Loucy (cell line): ENCODE results near the gene HOMEZ.
"Not testable (repeated sequence)": the region's sequence is repeated elsewhere in the genome, so short reads cannot be mapped to it uniquely, and the experiment has no call there.

Experiments used
- H2AFZ ChIP-seq: fragments of 200-600 bp; sonication (generic); 2 replicates; pipeline ENCODE4 v1.6.0; 2016; ENCODE audit warnings: antibody characterized with exemption, mild to moderate bottlenecking, low read length, moderate library complexity
- H3F3A ChIP-seq: fragments of 200-600 bp; 2 replicates; pipeline ENCODE4 v1.6.0; 2016; ENCODE audit warnings: antibody characterized with exemption, low read depth, mild to moderate bottlenecking
- H3K27me3 ChIP-seq: fragments of 200-600 bp; sonication (generic); 2 replicates; pipeline ENCODE4 v1.6.1; 2014; ENCODE audit warnings: low read length, mild to moderate bottlenecking; ENCODE audit not compliant: insufficient read depth, poor library complexity, severe bottlenecking
- H3K36me3 ChIP-seq: fragments of 200-600 bp; sonication (generic); 2 replicates; pipeline ENCODE4 v1.6.1; 2016; ENCODE audit warnings: low read length; ENCODE audit not compliant: insufficient read depth
- H3K4me1 ChIP-seq: fragments of 200-600 bp; sonication (generic); 2 replicates; pipeline ENCODE4 v1.5.1; 2014; ENCODE audit warnings: low read length, mild to moderate bottlenecking; ENCODE audit not compliant: insufficient read depth, poor library complexity, severe bottlenecking
- H3K4me2 ChIP-seq: fragments of 200-600 bp; sonication (generic); 2 replicates; pipeline ENCODE4 v1.6.0; 2014; ENCODE audit warnings: antibody characterized with exemption, low read length, low read depth, mild to moderate bottlenecking; ENCODE audit not compliant: poor library complexity, severe bottlenecking
- H3K4me3 ChIP-seq: fragments of 200-600 bp; sonication (generic); 2 replicates; pipeline ENCODE4 v1.5.1; 2014; ENCODE audit warnings: low read length, mild to moderate bottlenecking, mixed read lengths; ENCODE audit not compliant: poor library complexity, severe bottlenecking
- H3K79me2 ChIP-seq: fragments of 200-600 bp; sonication (generic); 2 replicates; pipeline ENCODE4 v1.6.1; 2014; ENCODE audit warnings: low read length; ENCODE audit not compliant: insufficient read depth
- H3K9ac ChIP-seq: fragments of 200-600 bp; sonication (generic); 2 replicates; pipeline ENCODE4 v1.6.0; 2014; ENCODE audit warnings: mild to moderate bottlenecking, low read depth, low read length, moderate library complexity; ENCODE audit not compliant: poor library complexity, severe bottlenecking
- H3K9me2 ChIP-seq: fragments of 200-600 bp; sonication (generic); replicated peaks from 2 replicates; pipeline ENCODE4 v1.6.1; 2016; ENCODE audit warnings: low read depth, low read length, mixed read lengths
- H3K9me3 ChIP-seq: fragments of 200-600 bp; sonication (generic); 2 replicates; pipeline ENCODE4 v1.6.1; 2014; ENCODE audit warnings: mild to moderate bottlenecking, antibody characterized with exemption, low read length, low read depth; ENCODE audit not compliant: insufficient read depth
- H4K20me1 ChIP-seq: fragments of 200-600 bp; sonication (generic); 2 replicates; pipeline ENCODE4 v1.6.0; 2014; ENCODE audit warnings: antibody characterized with exemption, low read length, mild to moderate bottlenecking; ENCODE audit not compliant: insufficient read depth, poor library complexity, severe bottlenecking
- CTCF ChIP-seq: fragments of 200-600 bp; sonication (generic); conservative IDR thresholded peaks from 2 replicates; pipeline ENCODE4 v1.5.1; 2014; ENCODE audit warnings: mild to moderate bottlenecking, antibody characterized with exemption, low read length
- EZH2phosphoT487 ChIP-seq: fragments of 200-600 bp; IDR thresholded peaks from 2 replicates; pipeline ENCODE4 v1.6.1; 2018; ENCODE audit warnings: antibody characterized with exemption, mild to moderate bottlenecking, moderate library complexity, borderline replicate concordance

The HOMEZ gene

DNA sequence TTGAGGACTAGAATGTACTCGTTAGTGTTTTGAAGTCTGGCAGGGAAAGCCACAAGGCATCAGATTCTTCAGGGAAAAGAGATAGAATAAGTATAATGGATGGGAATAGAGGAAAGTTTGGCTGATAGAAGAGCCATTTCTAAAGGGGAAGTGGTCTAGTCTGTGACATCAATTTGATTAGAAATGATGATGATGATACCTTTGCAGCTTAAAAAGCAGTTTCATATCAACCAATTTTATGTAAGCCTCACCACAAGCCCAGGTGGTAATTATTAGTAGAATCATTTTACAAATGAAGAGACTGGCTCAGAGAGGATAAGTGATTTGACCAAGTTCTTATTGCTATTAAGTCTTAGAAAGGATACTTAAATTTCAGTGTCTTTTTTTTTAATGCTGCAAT lies 45.3 kb downstream of the HOMEZ start:
- Histone ChIP-seq H3K4me3 (no peak overlapping the region), H3K9ac (no peak overlapping the region), H3K9me2 (no peaks in the 10 kb centered on the region), H2AFZ (no peak overlapping the region), H3K79me2 (no peaks in the 10 kb centered on the region), H3K36me3 (no peaks in the 10 kb centered on the region), H4K20me1 (no peaks in the 10 kb centered on the region), H3K4me1 (no peaks in the 10 kb centered on the region), H3F3A (no peaks in the 10 kb centered on the region), H3K4me2 (no peak overlapping the region), H3K27me3 (no peaks in the 10 kb centered on the region), H3K9me3 (no peaks in the 10 kb centered on the region)
- TF ChIP-seq EZH2phosphoT487 (no peak), CTCF (no peak)

- peak within 1 kb of the TSS; percentile 65 for H2AFZ ChIP-seq
- H3K27me3 ChIP-seq, result no peaks in the 10 kb centered on the region
- no peak within 1 kb of the TSS for H3K9ac ChIP-seq
- H4K20me1 ChIP-seq, result no peaks in the 10 kb centered on the region
- no peaks in the 10 kb centered on the region for H3K36me3 ChIP-seq
- H3K4me2 ChIP-seq, result peak within 1 kb of the TSS; percentile 48
- no peaks in the 10 kb centered on the region for H3K79me2 ChIP-seq
- no peaks in the 10 kb centered on the region for H3K4me1 ChIP-seq
- H3K9me2 ChIP-seq, result no peaks in the 10 kb centered on the region
- H3K4me3 ChIP-seq, result no peak within 1 kb of the TSS
- no peaks in the 10 kb centered on the region for H3K9me3 ChIP-seq
- no peaks in the 10 kb centered on the region for H3F3A ChIP-seq
- TF ChIP-seq EZH2phosphoT487 (no peak), CTCF (no peak)
Measured at GRCh38 chr14:23237772-23238594, 47.9 kb downstream of the HOMEZ start, which contains the start of gene RNF212B. RNF212B (plus strand) TSS chr14:23237936; CDS start chr14:23240346, 2,410 bp downstream.

- H3F3A ChIP-seq, H3K4me3 ChIP-seq: not testable (repeated sequence)
Measured at GRCh38 chr14:23232241-23232808, 53.6 kb downstream of the HOMEZ start.

More at GRCh38 chr14:23232241-23232808, 53.6 kb downstream of the HOMEZ start:
- not testable (repeated sequence) for H3K4me2 ChIP-seq, H3K36me3 ChIP-seq, H3K9me3 ChIP-seq, H4K20me1 ChIP-seq, H3K27me3 ChIP-seq, H3K4me1 ChIP-seq, H2AFZ ChIP-seq, H3K9me2 ChIP-seq, H3K9ac ChIP-seq, H3K79me2 ChIP-seq
